ENCODE results near the gene TMEM82.

DNA sequence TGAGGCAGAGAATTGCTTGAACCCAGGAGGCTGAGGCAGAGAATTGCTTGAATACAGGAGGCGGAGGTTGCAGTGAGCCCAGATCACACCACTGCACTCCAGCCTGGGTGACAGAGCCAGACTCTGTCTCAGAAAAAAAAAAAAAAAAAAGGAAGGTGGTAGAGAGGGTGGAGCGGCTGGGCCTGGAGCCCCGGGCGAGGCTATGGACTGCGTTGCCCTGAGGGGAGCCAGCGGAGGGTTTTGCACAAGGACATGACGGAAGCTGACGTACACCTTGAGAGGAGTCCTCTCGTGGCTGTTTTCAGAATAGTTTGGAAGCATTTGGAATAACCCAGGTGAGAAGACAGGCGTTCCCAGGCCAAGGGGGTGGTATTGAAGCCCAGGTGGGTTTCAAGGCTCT, 9.4 kb downstream of the TMEM82 start:
- TF ChIP-seq NR2F6 (IDR thresholded peaks at IDR 0.05) = no peak
- TF ChIP-seq NR2F6 (CRISPR knock-in tag; IDR thresholded peaks at IDR 0.05) = no peak
- TF ChIP-seq, protein P1, sequence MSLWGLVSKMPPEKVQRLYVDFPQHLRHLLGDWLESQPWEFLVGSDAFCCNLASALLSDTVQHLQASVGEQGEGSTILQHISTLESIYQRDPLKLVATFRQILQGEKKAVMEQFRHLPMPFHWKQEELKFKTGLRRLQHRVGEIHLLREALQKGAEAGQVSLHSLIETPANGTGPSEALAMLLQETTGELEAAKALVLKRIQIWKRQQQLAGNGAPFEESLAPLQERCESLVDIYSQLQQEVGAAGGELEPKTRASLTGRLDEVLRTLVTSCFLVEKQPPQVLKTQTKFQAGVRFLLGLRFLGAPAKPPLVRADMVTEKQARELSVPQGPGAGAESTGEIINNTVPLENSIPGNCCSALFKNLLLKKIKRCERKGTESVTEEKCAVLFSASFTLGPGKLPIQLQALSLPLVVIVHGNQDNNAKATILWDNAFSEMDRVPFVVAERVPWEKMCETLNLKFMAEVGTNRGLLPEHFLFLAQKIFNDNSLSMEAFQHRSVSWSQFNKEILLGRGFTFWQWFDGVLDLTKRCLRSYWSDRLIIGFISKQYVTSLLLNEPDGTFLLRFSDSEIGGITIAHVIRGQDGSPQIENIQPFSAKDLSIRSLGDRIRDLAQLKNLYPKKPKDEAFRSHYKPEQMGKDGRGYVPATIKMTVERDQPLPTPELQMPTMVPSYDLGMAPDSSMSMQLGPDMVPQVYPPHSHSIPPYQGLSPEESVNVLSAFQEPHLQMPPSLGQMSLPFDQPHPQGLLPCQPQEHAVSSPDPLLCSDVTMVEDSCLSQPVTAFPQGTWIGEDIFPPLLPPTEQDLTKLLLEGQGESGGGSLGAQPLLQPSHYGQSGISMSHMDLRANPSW (CRISPR knock-in tag; IDR thresholded peaks at IDR 0.05; ENCODE audit: borderline replicate concordance) = no peak
- TF ChIP-seq, protein P2, sequence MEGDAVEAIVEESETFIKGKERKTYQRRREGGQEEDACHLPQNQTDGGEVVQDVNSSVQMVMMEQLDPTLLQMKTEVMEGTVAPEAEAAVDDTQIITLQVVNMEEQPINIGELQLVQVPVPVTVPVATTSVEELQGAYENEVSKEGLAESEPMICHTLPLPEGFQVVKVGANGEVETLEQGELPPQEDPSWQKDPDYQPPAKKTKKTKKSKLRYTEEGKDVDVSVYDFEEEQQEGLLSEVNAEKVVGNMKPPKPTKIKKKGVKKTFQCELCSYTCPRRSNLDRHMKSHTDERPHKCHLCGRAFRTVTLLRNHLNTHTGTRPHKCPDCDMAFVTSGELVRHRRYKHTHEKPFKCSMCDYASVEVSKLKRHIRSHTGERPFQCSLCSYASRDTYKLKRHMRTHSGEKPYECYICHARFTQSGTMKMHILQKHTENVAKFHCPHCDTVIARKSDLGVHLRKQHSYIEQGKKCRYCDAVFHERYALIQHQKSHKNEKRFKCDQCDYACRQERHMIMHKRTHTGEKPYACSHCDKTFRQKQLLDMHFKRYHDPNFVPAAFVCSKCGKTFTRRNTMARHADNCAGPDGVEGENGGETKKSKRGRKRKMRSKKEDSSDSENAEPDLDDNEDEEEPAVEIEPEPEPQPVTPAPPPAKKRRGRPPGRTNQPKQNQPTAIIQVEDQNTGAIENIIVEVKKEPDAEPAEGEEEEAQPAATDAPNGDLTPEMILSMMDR (CRISPR knock-in tag; IDR thresholded peaks at IDR 0.05) = no peak
- TF ChIP-seq ETV6 (CRISPR knock-in tag; conservative IDR thresholded peaks at IDR 0.05) = no peak
- TF ChIP-seq CEBPB (IDR thresholded peaks at IDR 0.05; ENCODE audit: borderline replicate concordance, low read depth, low read length) = no peak
- TF ChIP-seq SMC3 (IDR thresholded peaks at IDR 0.05; ENCODE audit: low read length) = no peak
- TF ChIP-seq, protein P3, sequence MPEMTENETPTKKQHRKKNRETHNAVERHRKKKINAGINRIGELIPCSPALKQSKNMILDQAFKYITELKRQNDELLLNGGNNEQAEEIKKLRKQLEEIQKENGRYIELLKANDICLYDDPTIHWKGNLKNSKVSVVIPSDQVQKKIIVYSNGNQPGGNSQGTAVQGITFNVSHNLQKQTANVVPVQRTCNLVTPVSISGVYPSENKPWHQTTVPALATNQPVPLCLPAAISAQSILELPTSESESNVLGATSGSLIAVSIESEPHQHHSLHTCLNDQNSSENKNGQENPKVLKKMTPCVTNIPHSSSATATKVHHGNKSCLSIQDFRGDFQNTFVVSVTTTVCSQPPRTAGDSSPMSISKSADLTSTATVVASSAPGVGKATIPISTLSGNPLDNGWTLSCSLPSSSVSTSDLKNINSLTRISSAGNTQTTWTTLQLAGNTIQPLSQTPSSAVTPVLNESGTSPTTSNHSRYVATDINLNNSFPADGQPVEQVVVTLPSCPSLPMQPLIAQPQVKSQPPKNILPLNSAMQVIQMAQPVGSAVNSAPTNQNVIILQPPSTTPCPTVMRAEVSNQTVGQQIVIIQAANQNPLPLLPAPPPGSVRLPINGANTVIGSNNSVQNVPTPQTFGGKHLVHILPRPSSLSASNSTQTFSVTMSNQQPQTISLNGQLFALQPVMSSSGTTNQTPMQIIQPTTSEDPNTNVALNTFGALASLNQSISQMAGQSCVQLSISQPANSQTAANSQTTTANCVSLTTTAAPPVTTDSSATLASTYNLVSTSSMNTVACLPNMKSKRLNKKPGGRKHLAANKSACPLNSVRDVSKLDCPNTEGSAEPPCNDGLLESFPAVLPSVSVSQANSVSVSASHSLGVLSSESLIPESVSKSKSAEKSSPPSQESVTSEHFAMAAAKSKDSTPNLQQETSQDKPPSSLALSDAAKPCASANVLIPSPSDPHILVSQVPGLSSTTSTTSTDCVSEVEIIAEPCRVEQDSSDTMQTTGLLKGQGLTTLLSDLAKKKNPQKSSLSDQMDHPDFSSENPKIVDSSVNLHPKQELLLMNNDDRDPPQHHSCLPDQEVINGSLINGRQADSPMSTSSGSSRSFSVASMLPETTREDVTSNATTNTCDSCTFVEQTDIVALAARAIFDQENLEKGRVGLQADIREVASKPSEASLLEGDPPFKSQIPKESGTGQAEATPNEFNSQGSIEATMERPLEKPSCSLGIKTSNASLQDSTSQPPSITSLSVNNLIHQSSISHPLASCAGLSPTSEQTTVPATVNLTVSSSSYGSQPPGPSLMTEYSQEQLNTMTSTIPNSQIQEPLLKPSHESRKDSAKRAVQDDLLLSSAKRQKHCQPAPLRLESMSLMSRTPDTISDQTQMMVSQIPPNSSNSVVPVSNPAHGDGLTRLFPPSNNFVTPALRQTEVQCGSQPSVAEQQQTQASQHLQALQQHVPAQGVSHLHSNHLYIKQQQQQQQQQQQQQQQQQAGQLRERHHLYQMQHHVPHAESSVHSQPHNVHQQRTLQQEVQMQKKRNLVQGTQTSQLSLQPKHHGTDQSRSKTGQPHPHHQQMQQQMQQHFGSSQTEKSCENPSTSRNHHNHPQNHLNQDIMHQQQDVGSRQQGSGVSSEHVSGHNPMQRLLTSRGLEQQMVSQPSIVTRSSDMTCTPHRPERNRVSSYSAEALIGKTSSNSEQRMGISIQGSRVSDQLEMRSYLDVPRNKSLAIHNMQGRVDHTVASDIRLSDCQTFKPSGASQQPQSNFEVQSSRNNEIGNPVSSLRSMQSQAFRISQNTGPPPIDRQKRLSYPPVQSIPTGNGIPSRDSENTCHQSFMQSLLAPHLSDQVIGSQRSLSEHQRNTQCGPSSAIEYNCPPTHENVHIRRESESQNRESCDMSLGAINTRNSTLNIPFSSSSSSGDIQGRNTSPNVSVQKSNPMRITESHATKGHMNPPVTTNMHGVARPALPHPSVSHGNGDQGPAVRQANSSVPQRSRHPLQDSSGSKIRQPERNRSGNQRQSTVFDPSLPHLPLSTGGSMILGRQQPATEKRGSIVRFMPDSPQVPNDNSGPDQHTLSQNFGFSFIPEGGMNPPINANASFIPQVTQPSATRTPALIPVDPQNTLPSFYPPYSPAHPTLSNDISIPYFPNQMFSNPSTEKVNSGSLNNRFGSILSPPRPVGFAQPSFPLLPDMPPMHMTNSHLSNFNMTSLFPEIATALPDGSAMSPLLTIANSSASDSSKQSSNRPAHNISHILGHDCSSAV (CRISPR knock-in tag; IDR thresholded peaks at IDR 0.05; ENCODE audit: borderline replicate concordance) = no peak
- TF ChIP-seq, protein P4, sequence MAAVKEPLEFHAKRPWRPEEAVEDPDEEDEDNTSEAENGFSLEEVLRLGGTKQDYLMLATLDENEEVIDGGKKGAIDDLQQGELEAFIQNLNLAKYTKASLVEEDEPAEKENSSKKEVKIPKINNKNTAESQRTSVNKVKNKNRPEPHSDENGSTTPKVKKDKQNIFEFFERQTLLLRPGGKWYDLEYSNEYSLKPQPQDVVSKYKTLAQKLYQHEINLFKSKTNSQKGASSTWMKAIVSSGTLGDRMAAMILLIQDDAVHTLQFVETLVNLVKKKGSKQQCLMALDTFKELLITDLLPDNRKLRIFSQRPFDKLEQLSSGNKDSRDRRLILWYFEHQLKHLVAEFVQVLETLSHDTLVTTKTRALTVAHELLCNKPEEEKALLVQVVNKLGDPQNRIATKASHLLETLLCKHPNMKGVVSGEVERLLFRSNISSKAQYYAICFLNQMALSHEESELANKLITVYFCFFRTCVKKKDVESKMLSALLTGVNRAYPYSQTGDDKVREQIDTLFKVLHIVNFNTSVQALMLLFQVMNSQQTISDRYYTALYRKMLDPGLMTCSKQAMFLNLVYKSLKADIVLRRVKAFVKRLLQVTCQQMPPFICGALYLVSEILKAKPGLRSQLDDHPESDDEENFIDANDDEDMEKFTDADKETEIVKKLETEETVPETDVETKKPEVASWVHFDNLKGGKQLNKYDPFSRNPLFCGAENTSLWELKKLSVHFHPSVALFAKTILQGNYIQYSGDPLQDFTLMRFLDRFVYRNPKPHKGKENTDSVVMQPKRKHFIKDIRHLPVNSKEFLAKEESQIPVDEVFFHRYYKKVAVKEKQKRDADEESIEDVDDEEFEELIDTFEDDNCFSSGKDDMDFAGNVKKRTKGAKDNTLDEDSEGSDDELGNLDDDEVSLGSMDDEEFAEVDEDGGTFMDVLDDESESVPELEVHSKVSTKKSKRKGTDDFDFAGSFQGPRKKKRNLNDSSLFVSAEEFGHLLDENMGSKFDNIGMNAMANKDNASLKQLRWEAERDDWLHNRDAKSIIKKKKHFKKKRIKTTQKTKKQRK (IDR thresholded peaks at IDR 0.05; ENCODE audit: low read length) = no peak
- TF ChIP-seq POLR2A (IDR thresholded peaks at IDR 0.05; ENCODE audit: insufficient read depth in 1 of 2, low read depth in 2 of 2, low read length in 2 of 2) = no peak
